Small intestine (tissue), 16 donors: ENCODE data around the gene DNMT1. TPM values are rescaled to one million over a fixed set of nuclear protein-coding genes. Genes with fewer than 3 reads are reported as not detected.
"Not testable (repeated sequence)": the region's sequence is repeated elsewhere in the genome, so short reads cannot be mapped to it uniquely, and the experiment has no call there.

Experiments used
- DNase-seq, 2 donors: peaks; one replicate each; pipeline versions ENCODE4 v3.0.0 to v3.0.0-alpha.2; 2013
- FAIRE-seq: peaks from 2 replicates; lab custom pipeline; 2012; peaks lifted over from hg19 to GRCh38; lab: Jason Lieb, UNC
- H3K27ac ChIP-seq, 3 donors: one replicate each; pipeline ENCODE4 v1.5.1; 2013; ENCODE audit warnings: low read length in 2 of 3, mild to moderate bottlenecking in 2 of 3, control low read depth in 1 of 3, inconsistent platforms in 1 of 3, low read depth in 1 of 3, moderate library complexity in 1 of 3
- H3K27me3 ChIP-seq, 3 donors: one replicate each; pipeline ENCODE4 v1.6.1; 2013; ENCODE audit warnings: low read length in 3 of 3, inconsistent platforms in 1 of 3; ENCODE audit not compliant: control insufficient read depth in 3 of 3, insufficient read depth in 3 of 3
- H3K36me3 ChIP-seq, 3 donors: one replicate each; pipeline ENCODE4 v1.6.1; 2013; ENCODE audit warnings: low read length in 3 of 3, inconsistent platforms in 1 of 3, low read depth in 1 of 3, mild to moderate bottlenecking in 1 of 3, moderate library complexity in 1 of 3; ENCODE audit not compliant: control insufficient read depth in 3 of 3, insufficient read depth in 2 of 3
- H3K4me1 ChIP-seq, 3 donors: one replicate each; pipeline ENCODE4 v1.6.1; 2013; ENCODE audit warnings: low read length in 2 of 3, inconsistent platforms in 1 of 3, low read depth in 1 of 3, mild to moderate bottlenecking in 1 of 3, moderate library complexity in 1 of 3; ENCODE audit not compliant: control insufficient read depth in 3 of 3, insufficient read depth in 2 of 3
- H3K4me3 ChIP-seq, 3 donors: one replicate each; pipeline ENCODE4 v1.5.1; 2013; ENCODE audit warnings: low read length in 3 of 3, control low read depth in 1 of 3, inconsistent platforms in 1 of 3, low read depth in 1 of 3, mild to moderate bottlenecking in 1 of 3, moderate library complexity in 1 of 3
- H3K9me3 ChIP-seq, 2 donors: one replicate each; pipeline ENCODE4 v1.6.1; 2013; ENCODE audit warnings: low read depth in 1 of 2, low read length in 1 of 2; ENCODE audit not compliant: control insufficient read depth in 2 of 2, insufficient read depth in 1 of 2
- WGBS, 3 donors: extraction: QIAGEN DNeasy Blood & Tissue Kit; methylation state at CpG; one replicate each; pipeline ENCODE4 v1.1.7; 2013; 5-methylcytosine and 5-hydroxymethylcytosine counted together
- long read RNA-seq, 10 donors: transcript quantifications; one replicate each; lab custom pipeline, GENCODE V29; 2026
- polyA plus RNA-seq, 4 donors: library from polyadenylated mRNA; stranded (reverse) in 3 of 4; unstranded in 1 of 4; fragments of 200-250 nt in 3 of 4; fragments of 120-200 nt in 1 of 4; gene quantifications; one replicate each; pipeline versions ENCODE4 v1.2.1 to v1.2.3, GENCODE V29; 2013
- donor health status: healthy with polysubstance abuse.
- donor health status: control.
- donor health status: control.
- donor health status: Bipolar disorder and iron deficiency.
- donor health status: healthy.

DNMT1 gene
- polyA plus RNA-seq: 10 to 100 TPM in 3 of 4 donors, 1 to 10 TPM in 1; 10.0 to 44.8 (median 22.9) TPM
- long read RNA-seq, donor 1: 0 reads
- long read RNA-seq, donor 2: 0 reads
- long read RNA-seq, donor 3: 0 reads
- long read RNA-seq, donor 4: 0 reads
- long read RNA-seq, donor 5: 0 reads
- long read RNA-seq, donor 6: 0 reads
- long read RNA-seq, donor 7, partial matches to known transcripts: 12 of 14 reads
- long read RNA-seq, donor 7, other reads (novel, unspliced or antisense): 0 of 14 reads
- long read RNA-seq, donor 8: 0 reads
- long read RNA-seq, donor 9: 0 reads
- long read RNA-seq, donor 10: 0 reads

- Histone ChIP-seq H3K36me3 (peaks cover 0 to 16% (median 0%) of the 10 kb centered on the region in 3 donors), H3K9me3 (no peaks in the 10 kb centered on the region), H3K4me1 (peaks cover 0 to 5% (median 3%) of the 10 kb centered on the region in 3 donors), H3K27me3 (no peaks in the 10 kb centered on the region), H3K27ac (peak within 1 kb of the TSS; percentile 56 to 91 (median 65)), H3K4me3 (peak within 1 kb of the TSS; percentile 79 to 89 (median 84))
- 0 to 1% (median 1%) methylated on average over 66 to 71 of the region's 71 CpGs for WGBS, 3 donors
- DNase-seq (peak; percentile 92 to 96), FAIRE-seq (no peak)
Measured at GRCh38 chr19:10194500-10195198, at the start of gene DNMT1. TSS of gene DNMT1 (minus strand) at chr19:10194953. CDS start at chr19:10194899, 54 bp downstream.

GRCh38 chr19:10243606-10244005 is 48.9 kb upstream of the DNMT1 start:
- Histone ChIP-seq H3K4me1 (no peaks in the 10 kb centered on the region), H3K36me3 (no peaks in the 10 kb centered on the region), H3K27me3 (no peaks in the 10 kb centered on the region), H3K27ac (no peak overlapping the region), H3K9me3 (no peaks in the 10 kb centered on the region), H3K4me3 (no peak overlapping the region)
- 88 to 92% (median 92%) methylated on average over 7 of the region's 7 CpGs for WGBS, 3 donors
- no peak for FAIRE-seq
- no peak for DNase-seq

GRCh38 chr19:10241826-10242449 is 47.2 kb upstream of the DNMT1 start:
- not testable (repeated sequence) for H3K27ac ChIP-seq, H3K4me1 ChIP-seq, H3K9me3 ChIP-seq, FAIRE-seq, DNase-seq, H3K36me3 ChIP-seq, H3K27me3 ChIP-seq, H3K4me3 ChIP-seq
- WGBS, 3 donors: 91 to 95% (median 92%) methylated on average over 10 to 11 of the region's 11 CpGs

GRCh38 chr19:10238172-10238783 is 43.5 kb upstream of the DNMT1 start:
- no peak overlapping the region for H3K4me3 ChIP-seq
- no peaks in the 10 kb centered on the region for H3K9me3 ChIP-seq
- 56 to 77% (median 71%) methylated on average over 11 to 12 of the region's 12 CpGs for WGBS, 3 donors
- peaks cover 0 to 2% (median 0%) of the 10 kb centered on the region in 3 donors for H3K4me1 ChIP-seq
- no peaks in the 10 kb centered on the region for H3K36me3 ChIP-seq
- DNase-seq (peak; percentile 20 to 54), FAIRE-seq (no peak)
- no peaks in the 10 kb centered on the region for H3K27me3 ChIP-seq
- H3K27ac ChIP-seq: peak overlapping the region in 2 of 3 donors; percentile 27 to 58

GRCh38 chr19:10237702-10238101 is 42.9 kb upstream of the DNMT1 start:
- Histone ChIP-seq H3K9me3 (no peaks in the 10 kb centered on the region), H3K27ac (peak overlapping the region in 2 of 3 donors; percentile 27 to 58), H3K4me1 (peaks cover 0 to 2% (median 0%) of the 10 kb centered on the region in 3 donors), H3K36me3 (no peaks in the 10 kb centered on the region), H3K4me3 (no peak overlapping the region), H3K27me3 (no peaks in the 10 kb centered on the region)
- DNase-seq (no peak), FAIRE-seq (no peak)
- 86 to 90% (median 90%) methylated on average over 5 to 6 of the region's 6 CpGs for WGBS, 3 donors

- not testable (repeated sequence) for FAIRE-seq, DNase-seq, H3K4me3 ChIP-seq, H3K4me1 ChIP-seq, H3K9me3 ChIP-seq, H3K27me3 ChIP-seq, H3K36me3 ChIP-seq
- WGBS, 3 donors: 88 to 90% (median 90%) methylated on average over 7 of the region's 7 CpGs
- peak overlapping the region in 1 of 3 donors; percentile 49 for H3K27ac ChIP-seq
Measured at GRCh38 chr19:10235409-10235808, 40.7 kb upstream of the DNMT1 start.

GRCh38 chr19:10235003-10235402 is 40.2 kb upstream of the DNMT1 start:
- 75 to 83% (median 80%) methylated on average over 4 of the region's 4 CpGs for WGBS, 3 donors
- Histone ChIP-seq H3K9me3 (no peaks in the 10 kb centered on the region), H3K4me3 (no peak overlapping the region), H3K27me3 (peaks cover 0 to 6% (median 0%) of the 10 kb centered on the region in 3 donors), H3K36me3 (no peaks in the 10 kb centered on the region), H3K4me1 (peaks cover 0 to 4% (median 4%) of the 10 kb centered on the region in 3 donors), H3K27ac (peak overlapping the region in 1 of 3 donors; percentile 49)
- FAIRE-seq (no peak), DNase-seq (no peak)

GRCh38 chr19:10233946-10234345 is 39.2 kb upstream of the DNMT1 start:
- Histone ChIP-seq H3K4me1 (peaks cover 0 to 4% (median 4%) of the 10 kb centered on the region in 3 donors), H3K27me3 (peaks cover 0 to 6% (median 0%) of the 10 kb centered on the region in 3 donors), H3K9me3 (no peaks in the 10 kb centered on the region), H3K36me3 (no peaks in the 10 kb centered on the region), H3K4me3 (no peak overlapping the region), H3K27ac (no peak overlapping the region)
- FAIRE-seq (no peak), DNase-seq (no peak)
- WGBS, 3 donors: 61 to 71% (median 66%) methylated on average over 4 of the region's 4 CpGs
